Activated CD8-positive, alpha-beta memory T cell treated with anti-CD3 and anti-CD28 coated beads for 1 hour (primary cell): ENCODE data around the gene MLC1.
A peak's percentile ranks its signal among the peaks of the same experiment; 100 is the strongest.

Experiments used
- DNase-seq, 2 donors: peaks; one replicate each; pipeline ENCODE4 v3.0.0-alpha.2; 2020; ENCODE audit warnings: low read depth in 1 of 2; ENCODE audit errors: extremely low read depth in 1 of 2

MLC1 gene

DNA sequence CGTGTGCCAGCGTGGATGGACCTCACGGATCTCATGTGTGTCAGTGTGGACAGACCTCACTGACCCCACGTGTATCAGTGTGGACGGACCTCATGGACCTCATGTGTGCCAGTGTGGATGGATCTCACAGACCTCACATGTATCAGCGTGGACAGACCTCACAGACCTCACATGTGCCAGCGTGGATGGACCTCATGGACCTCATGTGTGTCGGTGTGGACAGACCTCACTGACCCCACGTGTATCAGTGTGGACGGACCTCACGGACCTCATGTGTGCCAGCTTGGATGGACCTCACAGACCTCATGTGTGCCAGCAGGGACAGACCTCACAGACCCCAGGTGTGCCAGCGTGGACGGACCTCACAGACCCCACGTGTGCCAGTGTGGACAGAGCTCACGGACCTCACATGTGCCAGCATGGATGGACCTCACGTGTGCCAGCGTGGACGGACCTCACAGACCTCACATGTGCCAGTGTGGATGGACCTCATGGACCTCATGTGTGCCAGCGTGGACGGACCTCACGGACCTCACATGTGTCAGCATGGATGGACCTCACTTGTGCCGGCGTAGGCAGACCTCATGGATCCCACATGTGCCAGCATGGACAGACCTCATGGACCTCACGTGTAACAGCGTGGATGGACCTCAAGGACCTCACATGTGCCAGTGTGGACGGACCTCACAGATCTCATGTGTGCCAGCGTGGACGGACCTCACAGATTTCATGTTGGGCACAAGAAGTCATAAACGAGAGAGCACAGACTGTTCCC lies 45.4 kb downstream of the MLC1 start:
- DNase-seq, result no peak

GRCh38 chr22:50035976-50036724 lies 49.1 kb downstream of the MLC1 start:
- DNase-seq, result no peak

GRCh38 chr22:50035131-50035881 lies 49.9 kb downstream of the MLC1 start:
- DNase-seq, result no peak

GRCh38 chr22:50034126-50035081 lies 50.8 kb downstream of the MLC1 start:
- no peak for DNase-seq

GRCh38 chr22:50032941-50033601 lies 52.2 kb downstream of the MLC1 start:
- DNase-seq, result no peak

DNA sequence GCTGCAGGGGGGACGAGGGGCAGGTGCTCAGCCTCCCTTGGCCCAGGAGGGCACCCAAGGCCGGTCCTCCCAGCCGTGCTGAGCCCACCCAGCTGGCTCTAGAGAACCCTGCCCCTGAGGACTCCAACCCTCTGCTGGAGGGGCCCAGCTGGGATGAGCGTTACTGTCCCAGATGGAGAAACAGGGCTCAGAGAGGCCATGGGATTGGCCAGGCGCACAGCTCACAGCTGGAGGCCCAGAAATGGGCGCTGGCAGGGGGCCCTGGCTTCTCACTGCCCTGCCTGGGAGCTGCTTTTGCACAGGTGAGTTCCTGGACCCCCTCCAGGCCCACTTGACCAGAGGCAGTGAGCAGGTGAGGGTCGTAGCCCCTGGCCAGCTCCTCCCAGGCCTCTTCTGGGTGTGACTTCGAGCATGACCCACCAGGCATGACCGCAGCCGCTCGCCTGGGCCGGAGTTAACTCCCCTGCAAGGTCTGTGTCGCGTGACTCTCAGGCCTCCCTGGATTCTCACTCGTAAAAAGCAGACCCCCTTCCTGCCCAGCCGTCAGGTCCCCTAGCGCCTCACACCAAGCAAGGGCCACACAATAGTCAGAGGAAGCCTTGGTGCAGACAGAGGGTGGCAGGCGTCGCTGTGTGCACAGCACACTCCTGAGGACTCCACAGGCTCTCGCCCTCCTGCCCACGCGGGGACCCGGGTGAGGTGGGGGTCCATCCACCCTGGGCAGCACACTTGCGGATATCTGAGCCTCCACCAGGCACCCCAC lies 52.9 kb downstream of the MLC1 start:
- DNase-seq, result no peak

GRCh38 chr22:50031189-50032091 lies 53.8 kb downstream of the MLC1 start:
- DNase-seq, result no peak

DNA sequence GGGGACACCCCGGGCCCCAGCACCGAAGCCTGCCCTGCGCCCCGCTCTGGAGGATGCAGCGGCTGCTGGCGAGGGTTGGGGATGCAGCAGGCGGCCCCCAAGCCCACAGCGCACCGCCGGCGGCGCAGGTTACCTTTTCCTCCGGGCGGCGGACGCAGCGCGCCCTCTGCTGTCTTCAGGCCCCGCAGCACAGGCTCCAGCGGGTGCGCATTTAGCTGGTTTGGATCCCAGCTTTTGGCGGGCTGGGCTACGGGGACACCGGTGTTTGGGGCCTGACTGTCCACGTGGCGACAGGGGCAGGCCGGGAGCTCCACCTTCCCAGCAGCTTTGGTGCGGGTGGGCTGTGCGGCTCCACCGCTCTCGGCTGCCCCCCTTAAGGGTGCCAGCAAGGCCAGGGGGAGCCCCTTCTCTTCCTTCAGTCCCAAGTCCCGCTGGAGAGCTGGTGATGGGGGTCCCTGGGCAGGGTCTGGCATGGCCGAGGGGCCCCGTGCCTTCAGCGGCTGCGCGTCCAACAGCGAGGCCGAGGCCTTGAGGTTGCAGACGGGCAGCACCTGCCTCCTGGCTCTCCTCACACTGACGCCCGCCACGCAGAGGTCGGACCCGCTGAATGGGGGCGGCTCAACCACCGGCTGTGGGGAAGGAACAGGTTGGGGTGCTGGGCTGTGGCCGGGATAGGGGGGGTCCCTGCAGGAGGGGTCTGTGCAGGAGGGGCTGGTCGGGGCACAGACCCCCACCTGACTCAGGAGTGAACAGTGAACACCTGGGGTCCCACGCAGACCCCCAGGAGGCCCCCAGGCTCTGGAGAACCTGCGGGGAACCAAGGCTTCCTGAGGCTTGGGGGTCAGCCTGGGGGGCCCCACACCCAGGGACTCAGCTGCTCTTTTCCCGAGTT lies 54.7 kb downstream of the MLC1 start:
- peak; percentile 56 to 68 for DNase-seq

DNA sequence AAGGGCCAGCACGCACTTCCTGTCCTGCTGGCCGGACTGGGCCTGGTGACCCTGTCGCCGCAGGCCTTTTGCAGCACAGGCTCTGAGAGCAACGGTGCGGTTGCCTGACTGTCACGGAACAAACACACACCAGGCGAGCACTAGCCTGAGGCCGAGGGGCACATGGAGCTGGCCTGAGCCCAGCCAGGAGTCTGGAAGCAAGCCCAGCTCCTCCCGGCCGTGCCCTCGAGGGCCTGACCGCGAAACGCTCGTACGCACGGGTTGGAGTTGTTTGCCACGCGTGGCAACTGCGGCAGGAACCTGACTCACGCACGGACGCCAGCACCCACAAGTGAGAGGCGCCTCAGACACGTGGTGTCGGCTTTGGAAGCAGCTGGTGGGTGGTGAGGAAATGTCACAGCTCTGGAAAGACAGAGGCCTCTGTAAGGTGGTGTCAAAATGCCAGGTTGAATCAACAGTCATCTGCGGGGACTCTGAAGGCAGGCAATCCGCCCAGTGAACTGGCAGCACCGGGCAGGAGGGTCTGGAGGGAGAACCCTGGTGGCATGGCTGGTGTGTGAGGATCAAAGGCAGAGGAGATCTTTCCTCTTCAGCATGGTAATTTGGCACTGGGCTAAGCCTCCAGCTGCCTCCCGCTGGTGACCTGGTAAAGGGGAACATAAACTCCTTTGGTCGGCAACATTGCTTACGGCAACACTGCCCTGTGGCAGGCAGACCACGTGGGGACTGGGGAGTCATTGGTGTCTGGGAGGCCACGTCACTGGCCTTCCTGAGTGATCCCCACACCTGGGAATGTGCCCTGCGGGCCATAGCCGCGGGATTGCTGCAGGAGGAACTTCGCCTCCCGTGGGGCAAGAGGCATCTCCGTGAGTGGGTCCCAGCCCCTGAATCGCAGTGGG lies 57.3 kb downstream of the MLC1 start:
- DNase-seq, result peak in 1 of 2 donors; percentile 31

- no peak for DNase-seq
These were observed 59.2 kb downstream of the MLC1 start for GRCh38 chr22:50025993-50026392.

GRCh38 chr22:50022171-50022819 lies 62.9 kb downstream of the MLC1 start:
- no peak for DNase-seq

GRCh38 chr22:50020606-50021005 lies 64.6 kb downstream of the MLC1 start:
- no peak for DNase-seq

DNA sequence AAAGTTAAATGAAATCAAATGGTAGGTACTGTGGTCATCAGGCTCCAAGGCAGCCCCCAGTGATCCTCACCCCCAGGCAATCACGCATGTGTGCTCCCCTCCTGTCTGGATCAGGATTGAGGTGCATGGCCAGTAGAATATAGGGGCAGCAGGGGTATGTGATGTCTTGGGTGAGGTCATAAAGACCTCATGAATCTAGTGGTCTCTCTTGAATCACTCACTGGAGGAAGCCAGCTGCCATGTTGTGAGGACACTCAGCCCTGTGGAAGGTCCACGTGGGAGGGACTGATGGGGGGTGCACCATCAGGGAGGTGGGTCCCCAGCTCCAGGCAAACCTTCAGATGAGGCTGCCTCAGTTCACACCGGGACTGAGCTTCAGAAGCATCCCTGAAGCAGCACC lies 65.9 kb downstream of the MLC1 start:
- no peak for DNase-seq

GRCh38 chr22:50018608-50019285 lies 66.5 kb downstream of the MLC1 start:
- no peak for DNase-seq

GRCh38 chr22:50017701-50018224 lies 67.5 kb downstream of the MLC1 start:
- DNase-seq, result no peak
